ENCODE results near the gene CFAP61. TPM values are rescaled to one million over a fixed set of nuclear protein-coding genes. Genes with fewer than 3 reads are reported as not detected.

CFAP61 gene
- total and polyA plus RNA-seq, 2 experiments from 2014 or later, result 0.21 TPM; not detected in 1

DNA sequence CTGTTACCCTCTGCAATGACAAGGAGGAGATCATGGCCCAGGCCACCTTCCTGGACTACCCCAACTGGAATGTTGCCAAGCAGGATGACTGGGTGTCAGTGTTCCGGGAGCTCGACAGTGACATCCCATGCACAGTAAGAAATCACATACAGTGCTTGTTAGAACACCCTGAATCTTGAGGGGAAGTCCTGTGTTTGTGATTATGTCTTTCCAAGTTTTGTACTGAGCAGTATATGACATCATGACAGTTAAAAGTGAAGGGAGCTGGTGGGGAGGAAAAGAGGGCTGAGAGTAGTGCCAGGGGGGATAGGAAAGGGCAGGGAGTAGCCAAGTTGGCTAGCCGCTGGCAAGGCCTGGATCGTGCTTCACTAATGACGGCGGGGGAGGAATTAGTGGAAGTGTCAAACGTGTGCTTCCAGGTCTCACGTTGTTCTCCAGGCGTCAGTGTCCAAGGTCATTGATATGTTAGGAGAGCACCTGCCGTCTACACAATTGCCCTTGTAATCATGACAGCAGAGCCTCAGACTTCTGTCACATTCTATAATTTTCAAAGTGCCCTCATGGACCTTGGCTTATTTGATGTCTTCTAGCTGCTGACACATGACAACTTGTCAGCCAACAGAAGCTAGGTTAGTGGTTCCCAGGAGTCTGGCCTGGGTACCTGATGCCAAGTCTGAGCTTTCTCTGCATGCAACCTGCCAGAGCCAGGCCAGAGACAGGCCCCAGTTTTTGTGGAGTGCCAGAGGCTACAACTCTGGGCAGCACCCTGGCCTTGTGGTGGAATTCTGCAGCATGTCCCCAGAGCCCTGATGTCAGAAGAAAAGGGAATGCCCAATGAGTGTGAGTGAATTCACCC lies 18.8 kb downstream of the CFAP61 start (continued):
- TF ChIP-seq, protein P1, sequence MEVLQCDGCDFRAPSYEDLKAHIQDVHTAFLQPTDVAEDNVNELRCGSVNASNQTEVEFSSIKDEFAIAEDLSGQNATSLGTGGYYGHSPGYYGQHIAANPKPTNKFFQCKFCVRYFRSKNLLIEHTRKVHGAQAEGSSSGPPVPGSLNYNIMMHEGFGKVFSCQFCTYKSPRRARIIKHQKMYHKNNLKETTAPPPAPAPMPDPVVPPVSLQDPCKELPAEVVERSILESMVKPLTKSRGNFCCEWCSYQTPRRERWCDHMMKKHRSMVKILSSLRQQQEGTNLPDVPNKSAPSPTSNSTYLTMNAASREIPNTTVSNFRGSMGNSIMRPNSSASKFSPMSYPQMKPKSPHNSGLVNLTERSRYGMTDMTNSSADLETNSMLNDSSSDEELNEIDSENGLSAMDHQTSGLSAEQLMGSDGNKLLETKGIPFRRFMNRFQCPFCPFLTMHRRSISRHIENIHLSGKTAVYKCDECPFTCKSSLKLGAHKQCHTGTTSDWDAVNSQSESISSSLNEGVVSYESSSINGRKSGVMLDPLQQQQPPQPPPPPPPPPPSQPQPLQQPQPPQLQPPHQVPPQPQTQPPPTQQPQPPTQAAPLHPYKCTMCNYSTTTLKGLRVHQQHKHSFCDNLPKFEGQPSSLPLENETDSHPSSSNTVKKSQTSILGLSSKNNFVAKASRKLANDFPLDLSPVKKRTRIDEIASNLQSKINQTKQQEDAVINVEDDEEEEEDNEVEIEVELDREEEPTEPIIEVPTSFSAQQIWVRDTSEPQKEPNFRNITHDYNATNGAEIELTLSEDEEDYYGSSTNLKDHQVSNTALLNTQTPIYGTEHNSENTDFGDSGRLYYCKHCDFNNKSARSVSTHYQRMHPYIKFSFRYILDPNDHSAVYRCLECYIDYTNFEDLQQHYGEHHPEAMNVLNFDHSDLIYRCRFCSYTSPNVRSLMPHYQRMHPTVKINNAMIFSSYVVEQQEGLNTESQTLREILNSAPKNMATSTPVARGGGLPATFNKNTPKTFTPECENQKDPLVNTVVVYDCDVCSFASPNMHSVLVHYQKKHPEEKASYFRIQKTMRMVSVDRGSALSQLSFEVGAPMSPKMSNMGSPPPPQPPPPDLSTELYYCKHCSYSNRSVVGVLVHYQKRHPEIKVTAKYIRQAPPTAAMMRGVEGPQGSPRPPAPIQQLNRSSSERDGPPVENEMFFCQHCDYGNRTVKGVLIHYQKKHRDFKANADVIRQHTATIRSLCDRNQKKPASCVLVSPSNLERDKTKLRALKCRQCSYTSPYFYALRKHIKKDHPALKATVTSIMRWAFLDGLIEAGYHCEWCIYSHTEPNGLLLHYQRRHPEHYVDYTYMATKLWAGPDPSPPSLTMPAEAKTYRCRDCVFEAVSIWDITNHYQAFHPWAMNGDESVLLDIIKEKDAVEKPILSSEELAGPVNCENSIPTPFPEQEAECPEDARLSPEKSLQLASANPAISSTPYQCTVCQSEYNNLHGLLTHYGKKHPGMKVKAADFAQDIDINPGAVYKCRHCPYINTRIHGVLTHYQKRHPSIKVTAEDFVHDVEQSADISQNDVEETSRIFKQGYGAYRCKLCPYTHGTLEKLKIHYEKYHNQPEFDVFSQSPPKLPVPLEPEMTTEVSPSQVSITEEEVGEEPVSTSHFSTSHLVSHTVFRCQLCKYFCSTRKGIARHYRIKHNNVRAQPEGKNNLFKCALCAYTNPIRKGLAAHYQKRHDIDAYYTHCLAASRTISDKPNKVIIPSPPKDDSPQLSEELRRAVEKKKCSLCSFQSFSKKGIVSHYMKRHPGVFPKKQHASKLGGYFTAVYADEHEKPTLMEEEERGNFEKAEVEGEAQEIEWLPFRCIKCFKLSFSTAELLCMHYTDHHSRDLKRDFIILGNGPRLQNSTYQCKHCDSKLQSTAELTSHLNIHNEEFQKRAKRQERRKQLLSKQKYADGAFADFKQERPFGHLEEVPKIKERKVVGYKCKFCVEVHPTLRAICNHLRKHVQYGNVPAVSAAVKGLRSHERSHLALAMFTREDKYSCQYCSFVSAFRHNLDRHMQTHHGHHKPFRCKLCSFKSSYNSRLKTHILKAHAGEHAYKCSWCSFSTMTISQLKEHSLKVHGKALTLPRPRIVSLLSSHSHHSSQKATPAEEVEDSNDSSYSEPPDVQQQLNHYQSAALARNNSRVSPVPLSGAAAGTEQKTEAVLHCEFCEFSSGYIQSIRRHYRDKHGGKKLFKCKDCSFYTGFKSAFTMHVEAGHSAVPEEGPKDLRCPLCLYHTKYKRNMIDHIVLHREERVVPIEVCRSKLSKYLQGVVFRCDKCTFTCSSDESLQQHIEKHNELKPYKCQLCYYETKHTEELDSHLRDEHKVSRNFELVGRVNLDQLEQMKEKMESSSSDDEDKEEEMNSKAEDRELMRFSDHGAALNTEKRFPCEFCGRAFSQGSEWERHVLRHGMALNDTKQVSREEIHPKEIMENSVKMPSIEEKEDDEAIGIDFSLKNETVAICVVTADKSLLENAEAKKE (CRISPR knock-in tag; IDR thresholded peaks at IDR 0.05), result no peak
- no peak for TF ChIP-seq ZNF114 (CRISPR knock-in tag; IDR thresholded peaks at IDR 0.05)
- no peak for TF ChIP-seq CREB1 (CRISPR knock-in tag; IDR thresholded peaks at IDR 0.05; ENCODE audit: low read depth)

DNA sequence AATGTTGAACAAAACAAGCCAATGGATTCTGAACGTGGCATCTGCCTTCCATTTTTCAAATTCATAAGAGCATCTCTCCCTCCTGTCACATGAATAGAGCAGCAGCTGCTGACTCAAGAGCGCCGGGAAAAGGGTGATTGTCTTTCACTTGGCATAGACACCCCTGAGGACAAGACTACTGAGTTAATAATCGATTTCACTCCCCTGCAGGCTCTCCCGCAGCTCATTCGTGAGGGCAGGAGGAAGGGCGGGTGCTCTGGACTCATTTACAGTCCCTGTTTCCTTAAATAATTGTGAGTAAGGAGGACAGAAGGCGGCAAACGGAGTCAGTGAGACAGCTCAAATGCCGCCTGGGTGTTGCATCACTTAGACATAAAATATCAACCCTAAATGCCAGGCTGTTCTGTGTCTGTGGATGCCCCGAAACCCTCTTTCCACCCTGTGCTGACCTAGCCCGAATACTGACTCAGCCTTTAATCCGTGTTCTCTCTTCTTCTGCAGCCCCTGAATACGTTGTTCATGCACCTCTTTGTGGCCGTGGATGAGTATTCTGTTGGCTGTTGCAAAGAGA lies 21.6 kb downstream of the CFAP61 start:
- H4K20me1 ChIP-seq (replicated peaks; ENCODE audit: insufficient read depth), result 0 out of 2 replicates have a peak, but pooled peaks cover 6% of the 10 kb centered on the region
- H3K4me3 ChIP-seq, result no peak overlapping the region
- H3K4me2 ChIP-seq, result no peak overlapping the region
- no peaks in the 10 kb centered on the region for H3K9me3 Mint-ChIP-seq
- H3K4me3 Mint-ChIP-seq, result no peak overlapping the region
- no peaks in the 10 kb centered on the region for H3K36me3 Mint-ChIP-seq (ENCODE audit: low read depth)
- H3K27ac Mint-ChIP-seq, result no peak overlapping the region
- peak overlapping the region; percentile 72; the same call in 1 of the 2 replicates for H2AFZ ChIP-seq
- H3K4me1 ChIP-seq (ENCODE audit: insufficient read depth), result peaks cover 13% of the 10 kb centered on the region
- H3F3A ChIP-seq (replicated peaks; ENCODE audit: low read depth), result no peaks in the 10 kb centered on the region
- no peaks in the 10 kb centered on the region for H3K36me3 ChIP-seq (ENCODE audit: insufficient read depth)
- peaks cover 4% of the 10 kb centered on the region; the same call in 1 of the 2 replicates for H3K9me2 ChIP-seq (ENCODE audit: insufficient read depth)
- H3K27me3 Mint-ChIP-seq (ENCODE audit: insufficient read depth, low read depth, poor library complexity), result peaks cover 2% of the 10 kb centered on the region
- DNase-seq (ENCODE audit: low spot score) (no peak), ATAC-seq (no peak)
- no peaks in the 10 kb centered on the region for H3K79me2 ChIP-seq (replicated peaks; ENCODE audit: insufficient read depth)
- no peak overlapping the region for H3K27ac ChIP-seq (ENCODE audit: low read depth)
- H3K4me1 Mint-ChIP-seq, result peaks cover 19% of the 10 kb centered on the region
- no peaks in the 10 kb centered on the region for H3K27me3 ChIP-seq (ENCODE audit: insufficient read depth)
- TF ChIP-seq STAT1 (IDR thresholded peaks at IDR 0.05; ENCODE audit: unreplicated experiment) (no peak), CTCF (conservative IDR thresholded peaks at IDR 0.05; ENCODE audit: low read depth in 2 of 2) (no peak), EZH2phosphoT487 (IDR thresholded peaks at IDR 0.05; ENCODE audit: unreplicated experiment) (no peak), CREB1 (CRISPR knock-in tag; IDR thresholded peaks at IDR 0.05; ENCODE audit: low read depth) (no peak), ZNF331 (CRISPR knock-in tag; IDR thresholded peaks at IDR 0.05; ENCODE audit: low read depth) (no peak), JUNB (IDR thresholded peaks at IDR 0.05; ENCODE audit: unreplicated experiment) (no peak), EZH2 (IDR thresholded peaks at IDR 0.05; ENCODE audit: low read depth, unreplicated experiment) (no peak), NANOG (IDR thresholded peaks at IDR 0.05; ENCODE audit: borderline replicate concordance) (no peak), ZNF114 (CRISPR knock-in tag; IDR thresholded peaks at IDR 0.05) (no peak)
- TF ChIP-seq, protein P2, sequence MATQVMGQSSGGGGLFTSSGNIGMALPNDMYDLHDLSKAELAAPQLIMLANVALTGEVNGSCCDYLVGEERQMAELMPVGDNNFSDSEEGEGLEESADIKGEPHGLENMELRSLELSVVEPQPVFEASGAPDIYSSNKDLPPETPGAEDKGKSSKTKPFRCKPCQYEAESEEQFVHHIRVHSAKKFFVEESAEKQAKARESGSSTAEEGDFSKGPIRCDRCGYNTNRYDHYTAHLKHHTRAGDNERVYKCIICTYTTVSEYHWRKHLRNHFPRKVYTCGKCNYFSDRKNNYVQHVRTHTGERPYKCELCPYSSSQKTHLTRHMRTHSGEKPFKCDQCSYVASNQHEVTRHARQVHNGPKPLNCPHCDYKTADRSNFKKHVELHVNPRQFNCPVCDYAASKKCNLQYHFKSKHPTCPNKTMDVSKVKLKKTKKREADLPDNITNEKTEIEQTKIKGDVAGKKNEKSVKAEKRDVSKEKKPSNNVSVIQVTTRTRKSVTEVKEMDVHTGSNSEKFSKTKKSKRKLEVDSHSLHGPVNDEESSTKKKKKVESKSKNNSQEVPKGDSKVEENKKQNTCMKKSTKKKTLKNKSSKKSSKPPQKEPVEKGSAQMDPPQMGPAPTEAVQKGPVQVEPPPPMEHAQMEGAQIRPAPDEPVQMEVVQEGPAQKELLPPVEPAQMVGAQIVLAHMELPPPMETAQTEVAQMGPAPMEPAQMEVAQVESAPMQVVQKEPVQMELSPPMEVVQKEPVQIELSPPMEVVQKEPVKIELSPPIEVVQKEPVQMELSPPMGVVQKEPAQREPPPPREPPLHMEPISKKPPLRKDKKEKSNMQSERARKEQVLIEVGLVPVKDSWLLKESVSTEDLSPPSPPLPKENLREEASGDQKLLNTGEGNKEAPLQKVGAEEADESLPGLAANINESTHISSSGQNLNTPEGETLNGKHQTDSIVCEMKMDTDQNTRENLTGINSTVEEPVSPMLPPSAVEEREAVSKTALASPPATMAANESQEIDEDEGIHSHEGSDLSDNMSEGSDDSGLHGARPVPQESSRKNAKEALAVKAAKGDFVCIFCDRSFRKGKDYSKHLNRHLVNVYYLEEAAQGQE (IDR thresholded peaks at IDR 0.05; ENCODE audit: unreplicated experiment), result no peak

Data from GM23338 (cell line).